Panc1 (cell line): ENCODE data around the gene ZFYVE26.

ENCODE experiments used
- CTCF ChIP-seq: fragments of 450-650 bp; IDR thresholded peaks from 2 replicates; pipeline ENCODE4 v1.5.1; 2017; ENCODE audit warnings: mild to moderate bottlenecking
- POLR2AphosphoS5 ChIP-seq: IDR thresholded peaks from 2 replicates; pipeline ENCODE4 v1.6.1; 2012; ENCODE audit warnings: mild to moderate bottlenecking, low read depth, low read length, moderate library complexity
- REST ChIP-seq, 2 experiments: IDR thresholded peaks; 2 replicates each; pipeline ENCODE4 v1.6.1; 2011 to 2012; ENCODE audit warnings: low read depth in 2 of 2, control low read depth in 1 of 2, low read length in 1 of 2, mild to moderate bottlenecking in 1 of 2, moderate library complexity in 1 of 2; ENCODE audit not compliant: insufficient read depth in 1 of 2
- SIN3A ChIP-seq: IDR thresholded peaks from 2 replicates; pipeline ENCODE4 v1.6.1; 2012; ENCODE audit warnings: low read depth, mild to moderate bottlenecking, low read length, moderate library complexity, borderline replicate concordance; ENCODE audit not compliant: insufficient read depth

- no peak for TF ChIP-seq CTCF
- no peak for TF ChIP-seq REST (IDR thresholded peaks at IDR 0.05; ENCODE audit: insufficient read depth in 1 of 2, low read depth in 2 of 2, low read length in 1 of 2)
- TF ChIP-seq POLR2AphosphoS5 = no peak
- no peak for TF ChIP-seq SIN3A
Measured at GRCh38 chr14:67738740-67739504, 77.5 kb downstream of the ZFYVE26 start.
